Measurements from ENCODE around the gene TULP4.
A peak's percentile ranks its signal among the peaks of the same experiment; 100 is the strongest.
"Not testable (repeated sequence)": the region's sequence is repeated elsewhere in the genome, so short reads cannot be mapped to it uniquely, and the experiment has no call there.

Gene TULP4

DNA sequence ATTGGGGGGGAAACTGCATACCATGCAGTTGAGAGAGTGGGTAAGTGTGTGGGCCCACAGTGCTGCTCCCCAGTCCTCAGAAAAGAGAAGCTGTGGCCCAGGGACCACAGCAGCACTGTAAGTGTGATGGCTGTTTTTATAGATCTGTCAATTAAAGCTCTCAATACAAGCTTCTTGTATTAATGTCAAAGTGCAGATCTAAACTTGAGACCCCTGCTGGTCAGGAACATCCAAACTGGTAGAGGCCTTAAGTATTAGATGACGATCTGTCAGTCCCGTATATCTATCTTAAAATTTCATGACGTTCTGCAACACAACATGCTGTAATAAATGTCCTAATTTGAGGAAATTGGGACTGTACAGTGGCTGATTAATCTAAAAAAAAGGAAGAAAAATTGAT, 74.8 kb downstream of the TULP4 start:
- FAIRE-seq (no peak), DNase-seq (ENCODE audit: low spot score) (no peak)

DNA sequence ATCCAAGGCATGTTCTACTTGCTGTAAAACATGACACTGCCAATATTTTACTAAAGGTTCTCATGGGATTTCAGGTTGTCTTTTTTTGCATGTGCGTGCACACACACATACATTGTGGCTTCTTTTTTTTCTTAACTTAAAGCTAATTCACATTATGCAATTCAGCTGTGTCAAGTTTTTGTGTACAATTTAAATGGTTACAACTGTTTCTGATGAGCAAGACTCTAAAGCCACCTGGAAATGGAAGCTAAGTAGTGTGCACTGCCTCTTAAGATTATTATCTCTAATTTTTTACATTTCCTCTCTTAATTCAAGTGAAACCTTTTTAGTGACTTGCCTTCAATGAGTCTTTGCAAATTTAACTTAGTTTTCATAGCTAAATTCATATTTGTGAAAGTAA, 75.3 kb downstream of the TULP4 start:
- no peak for FAIRE-seq
- no peak for DNase-seq (ENCODE audit: low spot score)

DNA sequence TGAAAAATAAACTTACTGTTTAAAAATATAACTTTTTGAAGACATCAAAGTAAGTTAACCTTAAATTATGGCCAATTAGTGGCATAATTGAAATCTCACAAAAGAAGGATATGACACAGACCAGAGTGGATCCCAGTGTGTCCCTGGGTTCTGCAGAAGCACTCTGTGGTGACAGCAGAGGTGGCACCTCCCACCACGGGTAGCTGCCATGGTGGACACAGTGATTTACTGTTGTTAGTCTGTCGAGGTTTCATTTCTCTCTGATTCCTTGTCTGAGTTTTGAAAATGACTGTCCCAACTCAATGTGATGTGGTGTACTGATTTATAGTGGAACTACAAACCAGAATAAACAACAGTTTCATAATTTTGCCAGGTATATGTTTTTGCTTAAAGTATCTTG, 76.5 kb downstream of the TULP4 start:
- FAIRE-seq: no peak

DNA sequence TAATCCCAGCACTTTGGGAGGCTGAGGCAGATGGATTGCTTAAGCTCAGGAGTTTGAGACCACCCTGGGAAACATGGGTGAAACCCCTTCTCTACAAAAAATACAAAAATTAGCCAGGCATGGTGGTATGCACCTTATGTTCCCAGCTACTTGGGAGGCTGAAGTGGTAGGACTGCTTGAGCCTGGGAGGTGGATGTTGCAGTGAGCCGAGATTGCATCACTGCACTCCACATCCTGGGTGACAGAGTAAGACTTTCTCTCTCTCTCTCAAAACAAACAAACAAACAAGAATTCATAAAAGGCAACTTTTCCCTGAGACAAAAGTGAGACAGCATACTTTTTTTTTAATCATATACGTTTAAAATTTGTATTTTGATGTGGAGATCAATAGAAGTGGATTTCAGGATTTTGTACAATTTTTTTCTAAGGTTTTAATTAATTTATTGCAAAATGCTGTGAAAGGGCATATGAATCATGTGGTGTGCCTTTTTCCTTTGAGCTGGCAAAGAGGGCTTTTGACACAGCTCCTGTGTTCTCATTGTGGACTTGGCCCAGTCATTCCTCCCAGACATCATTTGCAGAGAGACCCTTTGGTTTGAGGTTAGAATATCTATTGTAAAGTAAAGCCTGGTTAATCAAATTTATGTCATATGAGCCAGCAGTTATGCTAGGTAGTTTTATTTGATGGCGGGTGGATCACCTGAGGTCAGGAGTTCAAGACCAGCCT, 77.1 kb downstream of the TULP4 start:
- no peak for DNase-seq (ENCODE audit: low spot score)
- FAIRE-seq: no peak

More for the DNA sequence above, 76.5 kb downstream of the TULP4 start:
- no peak for DNase-seq (ENCODE audit: low spot score)

DNA sequence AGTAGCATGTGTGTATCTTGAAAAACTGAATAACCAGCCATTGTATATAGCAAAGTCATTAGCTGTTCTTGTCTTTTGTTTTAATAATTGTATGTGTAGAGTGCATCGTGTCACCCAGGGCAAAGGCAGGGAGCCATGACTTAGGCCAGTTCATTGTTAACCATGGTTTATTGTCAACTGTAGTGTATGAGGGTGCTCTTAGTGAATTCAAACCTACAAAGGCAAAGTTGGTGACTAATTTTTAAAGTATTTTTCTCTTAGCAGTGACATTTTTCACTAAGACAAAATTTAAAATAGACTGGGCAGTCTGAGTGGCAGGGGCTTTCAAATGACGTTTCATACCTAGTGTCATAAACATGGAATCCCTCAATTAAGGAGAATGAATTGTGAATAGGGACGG, 79.0 kb downstream of the TULP4 start:
- DNase-seq (ENCODE audit: low spot score): no peak
- FAIRE-seq: no peak

DNA sequence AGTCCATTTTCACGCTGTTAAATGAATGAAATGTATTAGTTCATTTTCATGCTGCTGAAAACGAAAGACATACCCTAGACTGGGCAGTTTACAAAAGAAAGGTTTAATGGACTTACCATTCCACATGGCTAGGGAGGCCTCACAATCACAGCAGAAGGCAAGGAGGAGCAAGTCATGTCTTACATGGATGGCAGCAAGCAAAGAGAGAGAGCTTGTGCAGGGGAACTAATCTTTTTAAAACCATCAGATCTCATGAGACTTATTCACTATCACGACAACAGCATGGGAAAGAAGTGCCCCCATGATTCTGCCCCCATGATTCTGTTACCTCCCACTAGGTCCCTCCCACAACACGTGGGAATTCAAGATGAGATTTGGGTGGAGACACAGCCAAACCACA, 79.7 kb downstream of the TULP4 start:
- FAIRE-seq; DNase-seq (ENCODE audit: low spot score): not testable (repeated sequence)

DNA sequence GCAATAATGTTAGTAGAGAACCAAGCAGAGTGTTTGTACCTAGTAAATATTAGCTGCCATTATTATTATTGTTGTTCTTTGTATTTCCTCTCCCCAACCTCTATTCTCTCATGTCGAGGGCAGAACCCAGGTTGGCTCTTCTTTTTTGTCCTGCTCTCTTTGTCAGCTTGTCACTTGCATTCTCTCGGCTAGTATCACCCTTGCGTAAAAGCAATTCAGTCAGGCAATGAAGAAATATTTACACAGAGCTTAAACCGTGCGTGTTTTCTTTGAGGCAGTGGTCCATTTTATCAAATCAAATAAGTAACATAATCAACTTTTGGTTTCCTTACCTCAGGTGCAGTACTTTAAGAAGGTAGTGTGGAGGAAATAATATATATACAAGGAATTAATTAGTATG, 83.9 kb downstream of the TULP4 start:
- no peak for FAIRE-seq

DNA sequence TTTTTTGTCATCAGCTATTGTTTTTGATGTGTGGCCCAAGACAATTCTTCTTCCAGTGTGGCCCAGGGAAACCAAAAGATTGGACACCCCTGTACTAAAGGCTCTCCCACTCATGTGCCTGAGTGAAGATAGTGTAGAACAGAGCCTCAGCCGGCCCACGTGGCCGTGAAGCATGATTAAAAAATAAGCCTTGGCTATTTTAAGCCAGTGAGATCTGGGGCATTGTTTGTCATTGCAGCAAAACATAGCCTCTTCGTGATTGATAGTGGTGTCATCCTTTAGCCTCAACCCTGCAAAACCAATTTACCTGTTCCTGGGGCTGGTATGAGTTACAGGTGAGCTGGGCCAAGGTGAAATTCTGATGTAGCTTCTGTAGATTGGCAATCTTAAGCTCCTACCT, 85.3 kb downstream of the TULP4 start:
- DNase-seq (ENCODE audit: low spot score) (no peak), FAIRE-seq (no peak)

More for the DNA sequence above, 83.9 kb downstream of the TULP4 start:
- no peak for DNase-seq (ENCODE audit: low spot score)

DNA sequence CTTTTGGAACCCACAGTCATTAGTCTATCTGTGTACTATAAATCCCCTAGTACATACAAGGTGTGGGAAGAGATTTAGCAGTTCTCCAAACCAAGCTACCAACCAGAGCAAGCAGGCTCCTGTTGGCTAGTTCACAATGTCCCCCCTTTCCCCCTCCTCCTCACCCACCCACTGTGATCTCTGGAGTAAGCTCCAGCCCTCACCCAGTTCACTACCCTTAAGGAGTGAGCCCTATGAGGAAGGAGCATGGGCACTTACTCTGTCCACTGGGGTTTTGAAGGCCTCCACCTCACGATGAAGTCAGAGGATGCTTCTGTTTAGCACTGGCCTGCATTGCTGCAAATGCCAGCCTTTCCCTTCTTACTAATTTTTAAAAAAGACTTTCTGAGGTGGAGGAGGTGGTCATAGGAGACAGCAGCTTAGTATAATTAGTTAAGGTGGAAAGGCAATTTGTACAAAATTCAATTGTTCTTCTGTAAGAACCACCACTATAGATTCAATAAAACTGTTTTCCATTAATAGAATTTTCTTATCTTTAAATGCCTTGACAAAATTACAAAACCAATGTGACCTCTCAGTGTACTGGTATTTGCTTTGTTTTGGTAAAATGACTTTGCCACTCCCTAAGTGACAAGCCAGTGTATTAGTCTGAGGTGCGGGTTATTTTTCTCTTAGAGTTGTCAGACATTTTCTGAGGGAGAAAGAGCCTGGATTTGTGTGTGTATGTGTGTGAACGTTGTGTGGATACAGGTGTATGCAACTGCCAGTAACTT, 86.2 kb downstream of the TULP4 start:
- FAIRE-seq: no peak
- no peak for DNase-seq (ENCODE audit: low spot score)

DNA sequence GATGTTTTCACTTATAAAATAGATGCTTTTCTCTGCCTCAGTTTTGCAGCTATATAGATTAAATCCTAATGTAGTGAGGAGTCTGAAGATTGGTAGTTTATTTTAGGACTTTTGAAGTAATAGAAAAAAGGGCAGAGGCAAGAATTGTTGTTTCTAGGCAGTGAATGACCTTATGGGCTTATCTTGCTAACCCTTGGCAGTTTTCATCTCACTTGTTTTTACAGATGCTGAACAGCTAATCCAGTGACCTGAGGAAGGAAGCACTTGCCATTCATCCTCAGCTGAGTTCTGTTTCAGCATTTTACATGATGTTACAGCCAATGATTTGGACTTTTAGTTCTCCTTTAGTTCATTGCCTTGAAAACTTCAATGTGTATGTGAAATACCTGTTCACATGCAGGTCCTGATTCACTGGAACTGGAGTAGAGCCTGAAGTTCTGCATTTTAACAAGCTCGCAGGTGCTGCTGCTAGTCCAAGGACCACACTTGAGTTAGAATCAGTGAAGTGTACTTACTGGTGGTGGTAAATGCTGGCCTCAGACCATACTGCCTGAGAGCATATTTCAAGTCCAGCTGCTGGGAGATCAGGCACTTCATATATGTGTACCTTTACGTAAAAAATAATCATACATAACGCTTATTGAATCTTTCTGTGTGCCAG, 86.9 kb downstream of the TULP4 start:
- FAIRE-seq (no peak), DNase-seq (ENCODE audit: low spot score) (no peak)

DNA sequence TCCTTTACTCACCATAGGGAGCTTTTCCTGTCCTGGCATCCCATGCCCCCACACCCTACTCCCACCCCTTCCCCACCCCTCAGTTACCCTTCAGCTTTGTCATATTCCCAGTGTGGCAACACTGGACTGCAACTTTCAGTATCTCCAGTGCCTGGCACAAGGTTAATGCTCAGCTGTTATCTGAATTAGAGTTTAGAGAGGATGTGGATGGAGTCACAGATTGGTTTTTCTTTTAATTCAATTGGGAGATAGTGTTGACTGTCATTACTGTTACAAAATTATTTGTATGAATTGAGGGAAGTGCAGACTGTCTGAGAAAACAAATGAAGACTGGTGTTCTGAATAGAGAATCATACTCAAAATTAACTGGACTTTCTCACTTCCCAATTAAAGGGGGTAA, 89.9 kb downstream of the TULP4 start:
- FAIRE-seq (no peak), DNase-seq (ENCODE audit: low spot score) (no peak)

DNA sequence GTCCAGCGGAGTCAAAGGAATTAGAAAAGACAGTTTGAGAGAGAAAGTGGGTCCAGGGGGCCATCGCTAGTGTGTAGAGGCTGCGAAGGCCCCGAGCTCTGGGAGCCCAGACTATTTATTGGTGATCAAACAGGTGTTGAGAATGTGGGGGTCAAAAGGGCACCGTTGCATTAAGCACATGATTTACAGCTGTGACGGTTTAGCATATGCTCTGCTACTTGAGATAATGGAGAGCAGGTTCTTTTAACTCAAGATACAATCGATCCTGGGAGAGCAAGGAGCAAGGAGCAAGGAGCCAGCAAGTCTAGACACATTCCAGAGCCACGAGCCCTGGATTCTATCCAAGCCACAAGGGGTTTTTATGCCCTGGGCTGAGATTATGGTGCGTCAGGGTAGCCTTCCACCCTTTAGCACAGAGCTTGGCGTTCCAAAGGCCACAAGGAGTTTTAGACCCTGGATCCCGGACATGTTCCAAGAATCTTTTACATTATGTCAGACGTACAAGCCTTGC, 93.1 kb downstream of the TULP4 start:
- peak; percentile 50 for DNase-seq (ENCODE audit: low spot score)
- FAIRE-seq: not testable (repeated sequence)

DNA sequence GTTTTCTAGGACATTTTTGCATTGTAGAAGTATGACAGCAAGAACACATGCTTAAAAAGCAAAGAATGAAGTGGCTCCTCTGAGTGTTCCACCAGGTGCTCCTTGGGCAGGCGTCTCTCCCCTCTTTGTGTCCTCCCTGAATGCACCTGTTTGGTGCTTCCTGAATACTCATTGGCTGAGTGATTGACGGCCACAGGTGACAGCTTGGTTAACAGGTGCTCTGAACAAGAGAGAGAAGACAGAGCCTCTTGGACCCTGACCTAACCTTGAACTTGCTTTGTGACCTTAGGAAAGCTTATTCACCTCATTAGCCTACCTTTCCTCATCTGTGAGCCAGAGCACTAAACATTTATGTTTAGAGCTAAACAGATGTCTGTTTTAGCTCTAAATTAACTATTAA, 93.7 kb downstream of the TULP4 start:
- no peak for FAIRE-seq
- no peak for DNase-seq (ENCODE audit: low spot score)

DNA sequence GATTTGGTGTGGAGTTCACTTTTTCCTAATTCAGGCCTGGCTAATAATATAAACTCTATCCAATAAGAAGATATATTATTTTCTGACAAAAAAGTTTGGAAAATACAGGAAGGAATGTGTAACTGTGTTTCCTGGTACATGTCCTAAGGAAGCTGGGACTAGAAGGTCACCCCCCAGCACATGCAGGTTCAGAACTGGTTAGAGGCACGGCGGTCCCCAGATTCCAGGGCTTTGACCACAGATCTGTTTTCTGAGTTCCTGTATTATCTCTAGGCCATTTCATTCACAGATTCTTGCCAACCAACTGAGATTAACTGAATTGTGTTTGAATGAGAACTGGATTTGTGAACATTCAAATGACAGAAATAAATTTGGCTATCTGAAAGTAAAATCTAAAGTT, 94.5 kb downstream of the TULP4 start:
- DNase-seq (ENCODE audit: low spot score) (no peak), FAIRE-seq (no peak)

DNA sequence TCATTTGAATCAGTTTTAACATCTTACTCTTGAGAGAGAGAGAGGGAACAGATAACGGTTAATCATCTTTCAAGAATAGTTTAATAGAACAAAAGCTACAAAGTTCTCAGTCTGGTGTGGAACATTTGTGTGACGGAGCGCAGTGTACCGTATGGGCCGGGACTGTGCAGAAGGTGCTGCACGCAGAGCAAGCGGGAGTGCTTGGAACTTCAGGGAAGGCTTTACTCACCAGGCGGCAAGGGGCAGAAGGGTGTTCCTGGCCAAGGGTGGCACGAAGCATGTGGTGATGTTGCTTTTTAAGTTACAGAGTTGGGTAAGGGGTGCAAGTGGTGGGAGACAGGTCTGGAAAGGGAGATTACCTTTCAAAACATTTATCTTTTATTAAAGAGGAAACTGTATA, 95.7 kb downstream of the TULP4 start:
- DNase-seq (ENCODE audit: low spot score) (no peak), FAIRE-seq (no peak)

DNA sequence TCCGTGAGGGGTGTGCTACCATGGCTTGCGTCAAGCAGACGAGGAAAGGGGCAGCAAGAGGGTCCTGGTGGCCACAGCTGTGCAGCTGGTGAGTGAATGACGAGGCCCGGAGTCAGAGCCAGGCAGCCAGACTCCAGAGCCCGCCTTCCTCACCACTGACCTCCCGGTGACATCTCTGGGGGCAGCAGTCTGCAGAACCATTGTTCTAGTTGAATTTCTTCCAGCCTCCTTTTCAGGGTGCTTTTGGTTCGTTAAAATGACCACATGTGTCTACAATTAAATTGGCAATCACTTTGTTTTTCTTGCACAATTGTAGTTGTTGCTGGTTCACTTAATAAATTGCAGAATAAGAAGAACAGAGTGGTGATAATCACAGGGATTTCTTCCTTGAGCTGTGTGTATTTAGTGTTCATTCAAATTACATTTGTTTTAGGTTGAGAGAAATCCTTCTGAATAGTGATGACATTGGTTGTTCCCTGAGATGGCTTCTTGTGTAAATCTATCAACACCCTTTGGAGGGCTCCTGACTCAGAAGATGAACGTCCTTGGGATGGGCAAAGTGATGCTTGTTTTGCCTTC, 96.4 kb downstream of the TULP4 start:
- DNase-seq (ENCODE audit: low spot score) (no peak), FAIRE-seq (no peak)

DNA sequence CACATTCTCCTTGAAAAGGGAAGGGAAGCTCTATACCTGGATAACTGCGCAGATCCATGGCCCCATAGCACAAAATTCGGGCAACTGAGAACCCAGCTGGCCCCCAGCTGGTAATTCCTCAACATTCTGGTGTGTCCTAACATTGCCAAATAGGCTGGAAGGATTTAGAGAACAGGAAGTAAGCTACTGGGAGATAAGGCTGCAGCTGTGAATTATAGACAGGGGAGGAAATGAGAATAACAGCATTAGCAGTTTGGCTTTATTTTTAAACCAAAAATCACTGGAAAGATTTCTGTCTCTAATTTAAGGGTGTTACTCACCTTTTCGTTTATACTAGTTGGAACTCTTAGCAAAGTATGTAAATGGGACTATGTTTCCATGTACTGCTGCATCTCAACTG, 97.2 kb downstream of the TULP4 start:
- no peak for FAIRE-seq
- no peak for DNase-seq (ENCODE audit: low spot score)

DNA sequence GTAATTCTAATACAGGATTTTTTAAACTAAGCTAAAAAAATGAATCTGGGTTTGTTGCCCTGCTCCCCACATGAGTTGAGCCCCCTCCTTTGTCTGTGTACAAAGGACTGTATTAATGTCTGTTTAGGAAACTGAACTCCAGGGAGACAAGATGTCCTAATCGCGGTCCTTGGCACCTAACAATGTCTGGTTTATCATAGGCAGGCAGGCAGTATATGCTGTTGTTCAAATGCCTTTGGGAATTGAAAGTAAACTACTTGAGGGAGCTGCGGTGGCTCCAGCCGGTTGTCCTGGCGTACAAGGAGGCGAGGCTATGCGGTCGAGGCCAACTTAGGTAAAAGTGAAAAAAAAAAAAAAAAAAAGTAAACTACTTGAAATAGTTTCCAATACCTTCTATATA, 98.5 kb downstream of the TULP4 start:
- FAIRE-seq (no peak), DNase-seq (ENCODE audit: low spot score) (no peak)

DNA sequence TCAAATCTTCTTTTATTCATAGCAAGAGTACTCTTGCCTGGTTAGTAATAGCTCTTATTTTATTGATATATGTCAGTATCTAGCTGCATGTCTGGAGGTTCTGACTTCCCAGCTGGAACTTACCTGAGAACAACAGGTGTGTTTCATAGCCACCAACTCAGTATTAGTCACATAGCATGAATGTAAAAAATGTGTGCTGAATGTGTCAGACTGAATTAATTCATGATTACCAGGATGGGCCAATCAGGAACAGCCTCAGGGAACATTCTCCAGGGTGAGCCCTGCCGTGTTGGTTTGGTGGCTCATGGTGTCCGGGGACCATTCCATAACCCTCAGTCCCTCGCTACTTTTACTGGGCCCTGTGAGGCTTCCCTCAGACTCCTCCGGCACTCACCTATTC, 99.7 kb downstream of the TULP4 start:
- DNase-seq (ENCODE audit: low spot score): peak; percentile 9

DNA sequence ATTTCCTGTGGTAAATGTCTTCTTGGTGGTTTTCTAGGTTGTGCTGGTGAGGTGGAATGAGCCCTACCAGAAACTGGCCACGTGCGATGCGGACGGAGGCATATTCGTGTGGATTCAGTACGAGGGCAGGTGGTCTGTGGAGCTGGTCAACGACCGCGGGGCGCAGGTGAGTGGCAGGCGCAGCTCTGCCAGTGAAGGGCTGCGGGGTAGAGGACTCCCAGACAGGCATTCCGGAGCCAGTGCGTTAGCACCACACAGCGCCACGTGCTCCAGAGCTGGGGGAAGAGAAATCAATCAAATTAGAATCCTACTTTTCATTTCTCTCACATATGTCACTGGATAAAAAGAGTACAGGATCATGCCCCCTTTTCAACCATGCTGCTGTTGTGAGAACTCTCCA, 100.8 kb downstream of the TULP4 start:
- FAIRE-seq: no peak
- DNase-seq (ENCODE audit: low spot score): no peak

More for the DNA sequence above, 99.7 kb downstream of the TULP4 start:
- no peak for FAIRE-seq

DNA sequence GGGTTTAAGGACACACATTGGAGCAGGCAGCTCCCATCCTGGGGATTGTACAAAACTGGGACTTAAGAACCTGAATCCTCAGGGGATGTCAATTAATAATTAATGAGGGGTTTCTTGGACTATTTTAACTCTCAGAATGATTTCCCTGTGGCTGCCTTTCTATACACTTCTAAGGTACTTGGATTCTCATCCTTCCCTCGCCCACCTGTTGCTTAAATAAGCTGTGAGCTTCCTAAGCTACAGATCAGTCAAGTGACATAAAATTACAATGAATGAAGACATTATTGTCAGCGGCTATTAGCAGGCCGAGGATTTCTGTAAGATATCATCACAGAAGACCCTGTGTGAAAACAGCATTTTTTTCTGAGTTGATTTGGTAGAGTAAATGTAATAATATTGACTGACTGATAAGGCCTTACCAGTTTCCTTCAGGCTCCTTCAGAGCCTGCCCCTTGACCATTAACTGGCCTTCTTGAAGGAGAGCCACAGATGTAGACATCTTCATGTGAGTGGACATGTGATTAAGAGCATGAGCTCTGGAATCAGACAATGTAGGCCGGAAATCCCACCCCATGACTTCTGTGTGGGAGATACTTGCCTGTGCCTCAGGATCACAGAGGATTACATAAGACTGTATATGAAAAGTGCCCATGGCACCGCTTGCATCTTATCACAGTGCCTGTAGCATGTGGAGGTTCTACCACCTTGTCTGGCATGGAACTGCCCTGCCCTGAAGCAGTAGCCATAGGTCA, 101.7 kb downstream of the TULP4 start:
- FAIRE-seq (no peak), DNase-seq (ENCODE audit: low spot score) (no peak)

All from RCC 7860 (cell line).